Measurements from ENCODE around the gene OS9.

The OS9 gene

GRCh38 chr12:57732270-57732669, 38.3 kb downstream of the OS9 start:
- no peaks in the 10 kb centered on the region for H3K27me3 ChIP-seq (replicated peaks; ENCODE audit: control insufficient read depth, insufficient read depth, low read length)
- DNase-seq (ENCODE audit: extremely low read depth, insufficient read length): no peak
- no peak for TF ChIP-seq CTCF (IDR thresholded peaks at IDR 0.05; ENCODE audit: insufficient read depth, low read length, poor library complexity, severe bottlenecking)
- H3K4me3 ChIP-seq (replicated peaks; ENCODE audit: low read depth, low read length): no peak overlapping the region
- peaks cover 30% of the 10 kb centered on the region for H3K36me3 ChIP-seq (ENCODE audit: control insufficient read depth, insufficient read depth, low read length)

- no peak for TF ChIP-seq CTCF (IDR thresholded peaks at IDR 0.05; ENCODE audit: insufficient read depth, low read length, poor library complexity, severe bottlenecking)
- no peak for DNase-seq (ENCODE audit: extremely low read depth, insufficient read length)
- Histone ChIP-seq H3K27me3 (replicated peaks; ENCODE audit: control insufficient read depth, insufficient read depth, low read length) (no peaks in the 10 kb centered on the region), H3K36me3 (ENCODE audit: control insufficient read depth, insufficient read depth, low read length) (peaks cover 24% of the 10 kb centered on the region), H3K4me3 (replicated peaks; ENCODE audit: low read depth, low read length) (no peak overlapping the region)
These were observed 39.0 kb downstream of the OS9 start for GRCh38 chr12:57732726-57733593.

- Histone ChIP-seq H3K27me3 (replicated peaks; ENCODE audit: control insufficient read depth, insufficient read depth, low read length) (no peaks in the 10 kb centered on the region), H3K36me3 (ENCODE audit: control insufficient read depth, insufficient read depth, low read length) (peaks cover 24% of the 10 kb centered on the region), H3K4me3 (replicated peaks; ENCODE audit: low read depth, low read length) (no peak overlapping the region)
- TF ChIP-seq CTCF (IDR thresholded peaks at IDR 0.05; ENCODE audit: insufficient read depth, low read length, poor library complexity, severe bottlenecking): no peak
- DNase-seq (ENCODE audit: extremely low read depth, insufficient read length): no peak
These were observed 40.0 kb downstream of the OS9 start for GRCh38 chr12:57733928-57734327.

- Histone ChIP-seq H3K27me3 (replicated peaks; ENCODE audit: control insufficient read depth, insufficient read depth, low read length) (no peaks in the 10 kb centered on the region), H3K4me3 (replicated peaks; ENCODE audit: low read depth, low read length) (no peak overlapping the region), H3K36me3 (ENCODE audit: control insufficient read depth, insufficient read depth, low read length) (peaks cover 22% of the 10 kb centered on the region)
- no peak for DNase-seq (ENCODE audit: extremely low read depth, insufficient read length)
- no peak for TF ChIP-seq CTCF (IDR thresholded peaks at IDR 0.05; ENCODE audit: insufficient read depth, low read length, poor library complexity, severe bottlenecking)
These were observed 40.7 kb downstream of the OS9 start for GRCh38 chr12:57734591-57734990.

- Histone ChIP-seq H3K4me3 (replicated peaks; ENCODE audit: low read depth, low read length) (no peak overlapping the region), H3K27me3 (replicated peaks; ENCODE audit: control insufficient read depth, insufficient read depth, low read length) (no peaks in the 10 kb centered on the region), H3K36me3 (ENCODE audit: control insufficient read depth, insufficient read depth, low read length) (peaks cover 20% of the 10 kb centered on the region)
- no peak for TF ChIP-seq CTCF (IDR thresholded peaks at IDR 0.05; ENCODE audit: insufficient read depth, low read length, poor library complexity, severe bottlenecking)
- no peak for DNase-seq (ENCODE audit: extremely low read depth, insufficient read length)
These were observed 41.4 kb downstream of the OS9 start for GRCh38 chr12:57735198-57735855.

All from GM06990 (cell line).